Superior temporal gyrus (tissue), 1 donor: ENCODE results near the gene LRRC23.
A peak's percentile ranks its signal among the peaks of the same experiment; 100 is the strongest.
"Not testable (repeated sequence)": the region's sequence is repeated elsewhere in the genome, so short reads cannot be mapped to it uniquely, and the experiment has no call there.

Experiments
- DNase-seq: peaks from one replicate; pipeline ENCODE4 v3.0.0-alpha.2; 2016; ENCODE audit errors: extremely low spot score

LRRC23 gene

GRCh38 chr12:6872073-6873048, 32.3 kb upstream of the LRRC23 start:
- peak; percentile 82 for DNase-seq

GRCh38 chr12:6873094-6874014, 31.3 kb upstream of the LRRC23 start, which contains the start of gene SPSB2:
Gene SPSB2 (minus strand): TSS chr12:6873303. CDS start chr12:6872901, 402 bp downstream.
- DNase-seq, result peak; percentile 89

- DNase-seq, result not testable (repeated sequence)
These were observed 30.6 kb upstream of the LRRC23 start for GRCh38 chr12:6874015-6874368.

- not testable (repeated sequence) for DNase-seq
These were observed 24.8 kb upstream of the LRRC23 start for GRCh38 chr12:6879824-6880223.

GRCh38 chr12:6883252-6883651, 21.4 kb upstream of the LRRC23 start:
- no peak for DNase-seq

- DNase-seq, result no peak
These were observed 20.9 kb upstream of the LRRC23 start for GRCh38 chr12:6883683-6884082.

GRCh38 chr12:6884539-6884938, 20.1 kb upstream of the LRRC23 start:
- no peak for DNase-seq

GRCh38 chr12:6886206-6886999, 18.2 kb upstream of the LRRC23 start:
- not testable (repeated sequence) for DNase-seq

- DNase-seq, result no peak
These were observed 17.2 kb upstream of the LRRC23 start for GRCh38 chr12:6887460-6887859.

GRCh38 chr12:6888360-6888759, 16.3 kb upstream of the LRRC23 start:
- DNase-seq, result no peak

GRCh38 chr12:6888794-6889193, 15.8 kb upstream of the LRRC23 start:
- not testable (repeated sequence) for DNase-seq

GRCh38 chr12:6889775-6890573, 14.6 kb upstream of the LRRC23 start:
- not testable (repeated sequence) for DNase-seq

GRCh38 chr12:6890789-6891645, 13.6 kb upstream of the LRRC23 start:
- DNase-seq, result peak; percentile 96

GRCh38 chr12:6891646-6892001, 13.0 kb upstream of the LRRC23 start:
- no peak for DNase-seq

GRCh38 chr12:6892683-6893082, 11.9 kb upstream of the LRRC23 start:
- not testable (repeated sequence) for DNase-seq

GRCh38 chr12:6894321-6894720, 10.3 kb upstream of the LRRC23 start:
- no peak for DNase-seq

- no peak for DNase-seq
These were observed 7.7 kb upstream of the LRRC23 start for GRCh38 chr12:6896846-6897435.

- no peak for DNase-seq
These were observed 5.2 kb upstream of the LRRC23 start for GRCh38 chr12:6899427-6899826.

GRCh38 chr12:6899837-6900519, 4.6 kb upstream of the LRRC23 start:
- DNase-seq, result no peak
